ENCODE data around the gene FSTL3. TPM values are rescaled to one million over a fixed set of nuclear protein-coding genes. Genes with fewer than 3 reads are reported as not detected.
"Not testable (repeated sequence)": the region's sequence is repeated elsewhere in the genome, so short reads cannot be mapped to it uniquely, and the experiment has no call there.

FSTL3 gene
- total RNA-seq, 5 donors from 2014 or later (not counting 1 experiment from before 2014, with no cell fraction given): 2.0 to 5.3 (median 4.1) TPM

- no peaks in the 10 kb centered on the region for H3K36me3 Mint-ChIP-seq
- no peaks in the 10 kb centered on the region for H3K9me3 Mint-ChIP-seq
- H3K27me3 ChIP-seq (replicated peaks in 1 of 2; ENCODE audit: control insufficient read depth in 2 of 2, extremely low read depth in 1 of 2, insufficient read depth in 2 of 2, low read length in 1 of 2): peaks cover 0 to 2% of the 10 kb centered on the region in 2 experiments
- no peaks in the 10 kb centered on the region for H3K36me3 ChIP-seq (ENCODE audit: control insufficient read depth in 2 of 2, extremely low read depth in 1 of 2, insufficient read depth in 1 of 2, low read length in 1 of 2)
- H3K27ac ChIP-seq (ENCODE audit: low read length): no peak overlapping the region
- no peaks in the 10 kb centered on the region for H3K4me1 ChIP-seq (ENCODE audit: control insufficient read depth in 1 of 2, extremely low read depth in 1 of 2, insufficient read depth in 2 of 2, low read length in 2 of 2)
- H3K9me3 ChIP-seq: no peaks in the 10 kb centered on the region
- POLR2A ChIA-PET: no interaction called here
- H3K4me1 Mint-ChIP-seq: no peaks in the 10 kb centered on the region
- no peak overlapping the region for H3K4me3 Mint-ChIP-seq
- DNase-seq (no peak), ATAC-seq (replicated peaks in 1 of 4) (no peak)
- H3K4me3 ChIP-seq (ENCODE audit: control insufficient read depth in 1 of 2, extremely low read depth in 1 of 2, low read length in 1 of 2): no peak overlapping the region
- H3K27ac Mint-ChIP-seq: no peak overlapping the region
- H3K27me3 Mint-ChIP-seq: no peaks in the 10 kb centered on the region
- 93% methylated on average over 15 of the region's 15 CpGs for WGBS (ENCODE audit: insufficient coverage)
- CTCF ChIA-PET: no interaction called here
Measured at GRCh38 chr19:688214-688613, 12.0 kb downstream of the FSTL3 start.

DNA sequence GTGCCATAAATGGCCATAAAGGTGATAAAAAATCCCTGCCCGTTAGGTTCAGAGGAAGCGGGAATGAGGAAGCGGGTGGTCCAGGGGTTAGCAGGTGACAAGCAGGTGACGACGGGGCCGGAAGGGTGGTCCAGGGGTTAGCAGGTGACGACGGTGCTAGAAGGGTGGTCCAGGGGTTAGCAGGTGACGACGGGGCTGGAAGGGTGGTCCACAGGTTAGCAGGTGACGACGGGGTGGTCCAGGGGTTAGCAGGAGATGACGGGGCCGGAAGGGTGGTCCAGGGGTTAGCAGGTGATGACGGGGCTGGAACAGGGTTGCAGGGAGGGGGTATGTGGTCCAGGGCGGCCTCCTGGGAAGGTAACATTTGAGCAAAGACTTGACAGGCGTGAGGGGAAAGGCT lies 12.8 kb downstream of the FSTL3 start:
- Mint-ChIP-seq H3K27me3 (no peaks in the 10 kb centered on the region), H3K9me3 (no peaks in the 10 kb centered on the region), H3K4me3 (no peak overlapping the region), H3K27ac (no peak overlapping the region), H3K36me3 (no peaks in the 10 kb centered on the region), H3K4me1 (no peaks in the 10 kb centered on the region)
- Histone ChIP-seq H3K4me3 (ENCODE audit: control insufficient read depth in 1 of 2, extremely low read depth in 1 of 2, low read length in 1 of 2) (no peak overlapping the region), H3K4me1 (ENCODE audit: control insufficient read depth in 1 of 2, extremely low read depth in 1 of 2, insufficient read depth in 2 of 2, low read length in 2 of 2) (no peaks in the 10 kb centered on the region), H3K9me3 (no peaks in the 10 kb centered on the region), H3K27me3 (replicated peaks in 1 of 2; ENCODE audit: control insufficient read depth in 2 of 2, extremely low read depth in 1 of 2, insufficient read depth in 2 of 2, low read length in 1 of 2) (peaks cover 0 to 2% of the 10 kb centered on the region in 2 experiments), H3K27ac (ENCODE audit: low read length) (no peak overlapping the region), H3K36me3 (ENCODE audit: control insufficient read depth in 2 of 2, extremely low read depth in 1 of 2, insufficient read depth in 1 of 2, low read length in 1 of 2) (no peaks in the 10 kb centered on the region)
- WGBS (ENCODE audit: insufficient coverage): 91% methylated on average over 17 of the region's 17 CpGs
- ATAC-seq (replicated peaks in 1 of 4): no peak
- no peak for DNase-seq
- ChIA-PET POLR2A (no interaction called here), CTCF (interaction anchor here (0.5 to 0.6 kb wide), 2 partner anchors 12 to 62 kb away, joined by 3 read pairs; no protein-coding TSS in a partner anchor)

DNA sequence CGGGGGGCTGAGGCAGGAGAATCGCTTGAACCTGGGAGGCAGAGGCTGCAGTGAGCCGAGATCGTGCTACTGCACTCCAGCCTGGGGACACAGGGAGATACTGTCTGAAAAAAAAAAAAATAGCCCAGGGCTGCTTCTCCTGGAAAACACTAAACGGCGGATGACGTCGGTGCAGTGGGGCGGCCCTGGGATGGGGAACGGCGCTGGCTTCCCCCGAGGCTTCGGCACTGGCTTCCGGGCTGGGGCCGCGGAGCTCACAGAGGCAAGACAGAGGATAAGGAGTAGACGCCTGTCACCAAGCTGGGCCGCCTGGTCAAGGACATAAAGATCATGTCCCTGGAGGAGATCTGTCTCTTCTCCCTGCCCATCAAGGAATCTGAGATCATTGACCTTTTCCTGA lies 14.0 kb downstream of the FSTL3 start:
- H3K4me3 ChIP-seq (ENCODE audit: control insufficient read depth in 1 of 2, extremely low read depth in 1 of 2, low read length in 1 of 2): no peak overlapping the region
- no peaks in the 10 kb centered on the region for H3K36me3 ChIP-seq (ENCODE audit: control insufficient read depth in 2 of 2, extremely low read depth in 1 of 2, insufficient read depth in 1 of 2, low read length in 1 of 2)
- peaks cover 0 to 6% of the 10 kb centered on the region in 2 experiments for H3K4me1 ChIP-seq (ENCODE audit: control insufficient read depth in 1 of 2, extremely low read depth in 1 of 2, insufficient read depth in 2 of 2, low read length in 2 of 2)
- Mint-ChIP-seq H3K4me3 (no peak overlapping the region), H3K9me3 (no peaks in the 10 kb centered on the region), H3K27me3 (peaks cover 0 to 3% of the 10 kb centered on the region in 2 donors), H3K27ac (no peak overlapping the region), H3K4me1 (peaks cover 0 to 3% (median 0%) of the 10 kb centered on the region in 3 donors), H3K36me3 (no peaks in the 10 kb centered on the region)
- H3K27ac ChIP-seq (ENCODE audit: low read length): no peak overlapping the region
- DNase-seq (no peak), ATAC-seq (replicated peaks in 1 of 4) (no peak)
- no peaks in the 10 kb centered on the region for H3K9me3 ChIP-seq
- WGBS (ENCODE audit: insufficient coverage): 91% methylated on average over 18 of the region's 18 CpGs
- ChIA-PET POLR2A (no interaction called here), CTCF (no interaction called here)
- H3K27me3 ChIP-seq (replicated peaks in 1 of 2; ENCODE audit: control insufficient read depth in 2 of 2, extremely low read depth in 1 of 2, insufficient read depth in 2 of 2, low read length in 1 of 2): peaks cover 0 to 12% of the 10 kb centered on the region in 2 experiments

- WGBS (ENCODE audit: insufficient coverage): 14% methylated on average over 41 of the region's 41 CpGs
- Histone ChIP-seq H3K9me3 (no peaks in the 10 kb centered on the region), H3K36me3 (ENCODE audit: control insufficient read depth in 2 of 2, extremely low read depth in 1 of 2, insufficient read depth in 1 of 2, low read length in 1 of 2) (no peaks in the 10 kb centered on the region), H3K4me3 (ENCODE audit: control insufficient read depth in 1 of 2, extremely low read depth in 1 of 2, low read length in 1 of 2) (no peak overlapping the region), H3K27me3 (replicated peaks in 1 of 2; ENCODE audit: control insufficient read depth in 2 of 2, extremely low read depth in 1 of 2, insufficient read depth in 2 of 2, low read length in 1 of 2) (peaks cover 0 to 51% of the 10 kb centered on the region in 2 experiments), H3K4me1 (ENCODE audit: control insufficient read depth in 1 of 2, extremely low read depth in 1 of 2, insufficient read depth in 2 of 2, low read length in 2 of 2) (peaks cover 0 to 14% of the 10 kb centered on the region in 2 experiments), H3K27ac (ENCODE audit: low read length) (no peak overlapping the region)
- ChIA-PET CTCF (no interaction called here), POLR2A (no interaction called here)
- no peak overlapping the region for H3K4me3 Mint-ChIP-seq
- H3K36me3 Mint-ChIP-seq: no peaks in the 10 kb centered on the region
- no peaks in the 10 kb centered on the region for H3K9me3 Mint-ChIP-seq
- peaks cover 7 to 29% of the 10 kb centered on the region in 2 donors for H3K27me3 Mint-ChIP-seq
- peak in 1 of 4 experiments; percentile 13 for ATAC-seq (replicated peaks in 1 of 4)
- H3K4me1 Mint-ChIP-seq: peaks cover 0 to 6% (median 2%) of the 10 kb centered on the region in 3 donors
- DNase-seq: no peak
- no peak overlapping the region for H3K27ac Mint-ChIP-seq
Measured at GRCh38 chr19:694481-695351, 18.5 kb downstream of the FSTL3 start.

- Histone ChIP-seq H3K9me3 (no peaks in the 10 kb centered on the region), H3K4me3 (ENCODE audit: control insufficient read depth in 1 of 2, extremely low read depth in 1 of 2, low read length in 1 of 2) (no peak within 1 kb of the TSS), H3K27me3 (replicated peaks in 1 of 2; ENCODE audit: control insufficient read depth in 2 of 2, extremely low read depth in 1 of 2, insufficient read depth in 2 of 2, low read length in 1 of 2) (peaks cover 0 to 51% of the 10 kb centered on the region in 2 experiments), H3K4me1 (ENCODE audit: control insufficient read depth in 1 of 2, extremely low read depth in 1 of 2, insufficient read depth in 2 of 2, low read length in 2 of 2) (peaks cover 0 to 14% of the 10 kb centered on the region in 2 experiments), H3K36me3 (ENCODE audit: control insufficient read depth in 2 of 2, extremely low read depth in 1 of 2, insufficient read depth in 1 of 2, low read length in 1 of 2) (no peaks in the 10 kb centered on the region), H3K27ac (ENCODE audit: low read length) (no peak within 1 kb of the TSS)
- H3K27me3 Mint-ChIP-seq: peaks cover 7 to 29% of the 10 kb centered on the region in 2 donors
- no peak within 1 kb of the TSS for H3K27ac Mint-ChIP-seq
- H3K9me3 Mint-ChIP-seq: no peaks in the 10 kb centered on the region
- ATAC-seq (replicated peaks in 1 of 4) (peak in 1 of 4 experiments; percentile 33), DNase-seq (no peak)
- WGBS (ENCODE audit: insufficient coverage): 14% methylated on average over 16 of the region's 31 CpGs
- CTCF ChIA-PET: no interaction called here
- peak within 1 kb of the TSS in 1 of 3 donors; percentile 27 for H3K4me3 Mint-ChIP-seq
- H3K36me3 Mint-ChIP-seq: no peaks in the 10 kb centered on the region
- POLR2A ChIA-PET: no interaction called here
- H3K4me1 Mint-ChIP-seq: peaks cover 0 to 6% (median 2%) of the 10 kb centered on the region in 3 donors
Measured at GRCh38 chr19:695352-695949, 19.3 kb downstream of the FSTL3 start, which contains the start of gene PRSS57. TSS of gene PRSS57 (minus strand) at chr19:695452. CDS start at chr19:695430, 22 bp downstream.

DNA sequence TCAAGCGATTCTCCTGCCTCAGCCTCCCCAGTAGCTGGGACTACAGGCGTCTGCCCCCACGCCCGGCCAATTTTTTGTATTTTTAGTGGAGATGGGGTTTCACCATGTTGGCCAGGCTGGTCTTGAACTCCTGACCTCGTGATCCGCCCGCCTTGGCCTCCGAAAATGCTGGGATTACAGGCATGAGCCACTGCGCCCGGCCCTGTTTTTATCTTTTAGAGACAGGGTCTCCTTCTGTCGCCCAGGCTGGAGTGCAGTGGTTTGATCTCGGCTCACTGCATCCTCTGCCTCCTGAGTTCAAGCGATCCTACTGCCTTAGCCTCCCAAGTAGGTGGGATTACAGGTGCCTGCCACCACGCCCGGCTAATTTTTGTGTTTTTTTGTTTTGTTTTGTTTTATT lies 22.3 kb downstream of the FSTL3 start:
- not testable (repeated sequence) for H3K27ac Mint-ChIP-seq

More for the DNA sequence above, 22.3 kb downstream of the FSTL3 start:
- H3K9me3 Mint-ChIP-seq; H3K36me3 Mint-ChIP-seq; H3K36me3 ChIP-seq (ENCODE audit: control insufficient read depth in 2 of 2, extremely low read depth in 1 of 2, insufficient read depth in 1 of 2, low read length in 1 of 2); DNase-seq; POLR2A ChIA-PET; ATAC-seq (replicated peaks in 1 of 4); H3K9me3 ChIP-seq; H3K4me3 Mint-ChIP-seq; H3K4me3 ChIP-seq (ENCODE audit: control insufficient read depth in 1 of 2, extremely low read depth in 1 of 2, low read length in 1 of 2); H3K27ac ChIP-seq (ENCODE audit: low read length): not testable (repeated sequence)
- peaks cover 7 to 37% of the 10 kb centered on the region in 2 donors for H3K27me3 Mint-ChIP-seq
- WGBS (ENCODE audit: insufficient coverage): 94% methylated on average over 10 of the region's 15 CpGs
- H3K4me1 ChIP-seq (ENCODE audit: control insufficient read depth in 1 of 2, extremely low read depth in 1 of 2, insufficient read depth in 2 of 2, low read length in 2 of 2): peaks cover 0 to 18% of the 10 kb centered on the region in 2 experiments
- peaks cover 7 to 14% (median 9%) of the 10 kb centered on the region in 3 donors for H3K4me1 Mint-ChIP-seq
- peaks cover 0 to 68% of the 10 kb centered on the region in 2 experiments for H3K27me3 ChIP-seq (replicated peaks in 1 of 2; ENCODE audit: control insufficient read depth in 2 of 2, extremely low read depth in 1 of 2, insufficient read depth in 2 of 2, low read length in 1 of 2)
- CTCF ChIA-PET: interaction anchor here in 1 of 2 donors (0.7 kb wide), 1 partner anchor 141 kb away, joined by 4 read pairs; no protein-coding TSS in a partner anchor

All from T-cell (primary cell).